SU-DHL-6 (cell line): ENCODE measurements around the gene FAM171A2.

Source experiments
- H2AFZ ChIP-seq: fragments of 200-600 bp; sonication (generic); 2 replicates; pipeline ENCODE4 v1.6.1; 2014; ENCODE audit warnings: low read depth, mild to moderate bottlenecking, moderate library complexity, mixed read lengths, antibody characterized with exemption, low read length; ENCODE audit not compliant: severe bottlenecking
- H3F3A ChIP-seq: fragments of 200-600 bp; shearing (Covaris generic); 2 replicates; pipeline ENCODE4 v1.6.0; 2016; ENCODE audit warnings: antibody characterized with exemption, mild to moderate bottlenecking; ENCODE audit not compliant: insufficient read depth
- H3K27ac ChIP-seq: fragments of 200-600 bp; sonication (generic); 2 replicates; pipeline ENCODE4 v1.5.1; 2016; ENCODE audit warnings: low read depth, mild to moderate bottlenecking, low read length, moderate library complexity, mixed read lengths
- H3K27me3 ChIP-seq: fragments of 200-600 bp; sonication (generic), shearing (Covaris generic); 2 replicates; pipeline ENCODE4 v1.6.0; 2014; ENCODE audit warnings: mild to moderate bottlenecking, low read length
- H3K36me3 ChIP-seq: fragments of 200-600 bp; sonication (generic); 2 replicates; pipeline ENCODE4 v1.6.1; 2014; ENCODE audit warnings: mild to moderate bottlenecking, low read length, mixed read lengths
- H3K4me2 ChIP-seq: fragments of 300-600, 200-600 bp; shearing (Covaris generic), sonication (generic); 2 replicates; pipeline ENCODE4 v1.6.0; 2014; ENCODE audit warnings: low read length, low read depth, mild to moderate bottlenecking; ENCODE audit not compliant: poor library complexity, severe bottlenecking
- H3K4me3 ChIP-seq: fragments of 200-600 bp; sonication (generic); 2 replicates; pipeline ENCODE4 v1.5.1; 2014; ENCODE audit warnings: antibody characterized with exemption, low read length, mild to moderate bottlenecking, mixed read lengths; ENCODE audit not compliant: insufficient read depth, poor library complexity, severe bottlenecking
- H3K79me2 ChIP-seq: fragments of 200-600 bp; sonication (generic); 2 replicates; pipeline ENCODE4 v1.6.1; 2014; ENCODE audit warnings: mild to moderate bottlenecking, low read length, moderate library complexity; ENCODE audit not compliant: insufficient read depth
- H3K9ac ChIP-seq: fragments of 200-600 bp; sonication (generic); 2 replicates; pipeline ENCODE4 v1.7.0; 2014; ENCODE audit warnings: mild to moderate bottlenecking, low read length
- H3K9me2 ChIP-seq: fragments of 200-600 bp; sonication (generic); replicated peaks from 2 replicates; pipeline ENCODE4 v1.6.1; 2014; ENCODE audit warnings: low read length; ENCODE audit not compliant: insufficient read depth
- H3K9me3 ChIP-seq: fragments of 200-600 bp; sonication (generic); 2 replicates; pipeline ENCODE4 v1.6.1; 2014; ENCODE audit warnings: low read length, mixed read lengths; ENCODE audit not compliant: insufficient read depth
- H4K20me1 ChIP-seq: fragments of 200-600 bp; sonication (generic); 2 replicates; pipeline ENCODE4 v1.6.1; 2014; ENCODE audit warnings: low read depth, mild to moderate bottlenecking, antibody characterized with exemption, low read length, moderate library complexity, mixed read lengths
- CTCF ChIP-seq: fragments of 200-600 bp; sonication (generic); IDR thresholded peaks from one replicate; pipeline ENCODE4 v1.5.1; 2017; ENCODE audit warnings: antibody characterized with exemption, mild to moderate bottlenecking, low read length, moderate library complexity; ENCODE audit not compliant: insufficient read depth, poor library complexity, severe bottlenecking
- EZH2phosphoT487 ChIP-seq: fragments of 200-600 bp; sonication (generic), shearing (Covaris generic); conservative IDR thresholded peaks from 2 replicates; pipeline ENCODE4 v1.6.1; 2018; ENCODE audit warnings: mild to moderate bottlenecking, antibody characterized with exemption, low read length, moderate library complexity, mixed read lengths

The FAM171A2 gene

GRCh38 chr17:44387804-44388203, 24.2 kb upstream of the FAM171A2 start:
- H3K27ac ChIP-seq, result no peak overlapping the region
- no peaks in the 10 kb centered on the region for H4K20me1 ChIP-seq
- no peak for TF ChIP-seq CTCF
- TF ChIP-seq EZH2phosphoT487, result no peak
- H3K9ac ChIP-seq, result no peak overlapping the region
- H3K79me2 ChIP-seq, result no peaks in the 10 kb centered on the region
- no peaks in the 10 kb centered on the region for H3K9me2 ChIP-seq
- no peaks in the 10 kb centered on the region for H3K27me3 ChIP-seq
- H2AFZ ChIP-seq, result no peak overlapping the region
- no peaks in the 10 kb centered on the region for H3F3A ChIP-seq
- H3K36me3 ChIP-seq, result no peaks in the 10 kb centered on the region
- no peaks in the 10 kb centered on the region for H3K9me3 ChIP-seq
- no peak overlapping the region for H3K4me3 ChIP-seq
- no peak overlapping the region for H3K4me2 ChIP-seq

GRCh38 chr17:44386182-44386525, 22.5 kb upstream of the FAM171A2 start:
- no peak overlapping the region for H3K27ac ChIP-seq
- no peaks in the 10 kb centered on the region for H3K27me3 ChIP-seq
- no peak overlapping the region for H2AFZ ChIP-seq
- H3K9me3 ChIP-seq, result no peaks in the 10 kb centered on the region
- H3K79me2 ChIP-seq, result no peaks in the 10 kb centered on the region
- H3K9ac ChIP-seq, result no peak overlapping the region
- no peak overlapping the region for H3K4me3 ChIP-seq
- H3F3A ChIP-seq, result no peaks in the 10 kb centered on the region
- no peaks in the 10 kb centered on the region for H3K36me3 ChIP-seq
- no peak overlapping the region for H3K4me2 ChIP-seq
- H4K20me1 ChIP-seq, result no peaks in the 10 kb centered on the region
- no peaks in the 10 kb centered on the region for H3K9me2 ChIP-seq
- TF ChIP-seq EZH2phosphoT487 (no peak), CTCF (no peak)

GRCh38 chr17:44385287-44386181, 21.9 kb upstream of the FAM171A2 start:
- Histone ChIP-seq H3K9ac (peak overlapping the region; percentile 22; the same call in 1 of the 2 replicates), H4K20me1 (no peaks in the 10 kb centered on the region), H3K36me3 (no peaks in the 10 kb centered on the region), H3K27me3 (no peaks in the 10 kb centered on the region), H2AFZ (peak overlapping the region; percentile 71), H3K4me3 (peak overlapping the region; percentile 28), H3K9me2 (no peaks in the 10 kb centered on the region), H3K79me2 (no peaks in the 10 kb centered on the region), H3K9me3 (no peaks in the 10 kb centered on the region), H3K4me2 (peak overlapping the region; percentile 56), H3K27ac (no peak overlapping the region), H3F3A (no peaks in the 10 kb centered on the region)
- TF ChIP-seq EZH2phosphoT487 (no peak), CTCF (no peak)
